HG02943 (cell line): ENCODE results near the gene OR5K1.

Experiments used
- ATAC-seq: cut with Tn5 transposase; IDR thresholded peaks from one replicate; pipeline ENCODE4 v1.9.1; 2021; ENCODE audit warnings: mild to moderate bottlenecking, low read depth, moderate library complexity; ENCODE audit not compliant: unreplicated experiment

The OR5K1 gene

DNA sequence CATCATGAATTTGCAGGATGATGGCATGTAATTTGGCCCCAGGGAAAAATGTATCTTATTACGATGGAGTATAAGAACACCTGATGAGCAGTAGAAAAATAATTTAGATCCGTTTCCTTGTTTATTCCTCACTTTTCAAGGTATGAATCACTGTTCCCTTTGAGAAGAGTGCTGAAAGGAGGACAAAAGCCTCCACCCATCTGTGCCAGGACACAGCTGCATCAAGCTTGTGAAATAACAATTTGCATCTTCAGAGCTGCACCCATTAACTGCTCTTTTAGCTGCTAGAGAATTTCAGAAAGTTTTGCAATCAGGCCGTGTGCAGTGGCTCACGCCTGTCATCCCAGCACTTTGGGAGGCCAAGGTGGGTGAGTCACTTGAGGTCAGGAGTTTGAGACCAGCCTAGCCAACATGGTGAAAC is 50.1 kb downstream of the OR5K1 start:
- no peak for ATAC-seq

- ATAC-seq, result no peak
These were observed 50.7 kb downstream of the OR5K1 start for GRCh38 chr3:98513736-98514135.

DNA sequence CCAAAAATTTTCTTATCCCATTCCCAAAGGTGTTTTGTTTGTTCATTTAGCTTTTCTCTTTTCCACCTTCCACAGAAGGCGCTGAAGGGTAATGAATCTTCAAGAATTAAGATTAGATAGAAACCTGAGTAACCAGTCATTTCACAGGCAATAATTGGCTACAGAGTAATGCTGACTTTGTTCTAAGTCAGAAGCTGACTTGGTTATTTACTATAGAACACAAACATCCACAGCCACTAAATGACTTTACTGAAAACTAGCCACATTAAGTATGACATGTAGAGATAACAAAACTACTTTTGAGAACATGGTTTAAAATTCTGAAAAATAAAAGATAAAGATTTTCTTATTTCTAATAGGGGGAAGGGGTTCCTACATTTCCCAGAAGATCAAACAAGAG is 51.9 kb downstream of the OR5K1 start:
- ATAC-seq, result no peak

- ATAC-seq, result no peak
These were observed 55.8 kb downstream of the OR5K1 start for GRCh38 chr3:98518816-98519215.

GRCh38 chr3:98519351-98519750 is 56.4 kb downstream of the OR5K1 start:
- no peak for ATAC-seq

GRCh38 chr3:98521897-98522543 is 59.0 kb downstream of the OR5K1 start:
- peak; percentile 49 for ATAC-seq
